HG03280 (cell line): Measurements from ENCODE around the gene MATCAP1.

Experiments used
- ATAC-seq: cut with Tn5 transposase; IDR thresholded peaks from one replicate; pipeline ENCODE4 v1.9.1; 2021; ENCODE audit warnings: mild to moderate bottlenecking, moderate library complexity; ENCODE audit not compliant: unreplicated experiment

The MATCAP1 gene

DNA sequence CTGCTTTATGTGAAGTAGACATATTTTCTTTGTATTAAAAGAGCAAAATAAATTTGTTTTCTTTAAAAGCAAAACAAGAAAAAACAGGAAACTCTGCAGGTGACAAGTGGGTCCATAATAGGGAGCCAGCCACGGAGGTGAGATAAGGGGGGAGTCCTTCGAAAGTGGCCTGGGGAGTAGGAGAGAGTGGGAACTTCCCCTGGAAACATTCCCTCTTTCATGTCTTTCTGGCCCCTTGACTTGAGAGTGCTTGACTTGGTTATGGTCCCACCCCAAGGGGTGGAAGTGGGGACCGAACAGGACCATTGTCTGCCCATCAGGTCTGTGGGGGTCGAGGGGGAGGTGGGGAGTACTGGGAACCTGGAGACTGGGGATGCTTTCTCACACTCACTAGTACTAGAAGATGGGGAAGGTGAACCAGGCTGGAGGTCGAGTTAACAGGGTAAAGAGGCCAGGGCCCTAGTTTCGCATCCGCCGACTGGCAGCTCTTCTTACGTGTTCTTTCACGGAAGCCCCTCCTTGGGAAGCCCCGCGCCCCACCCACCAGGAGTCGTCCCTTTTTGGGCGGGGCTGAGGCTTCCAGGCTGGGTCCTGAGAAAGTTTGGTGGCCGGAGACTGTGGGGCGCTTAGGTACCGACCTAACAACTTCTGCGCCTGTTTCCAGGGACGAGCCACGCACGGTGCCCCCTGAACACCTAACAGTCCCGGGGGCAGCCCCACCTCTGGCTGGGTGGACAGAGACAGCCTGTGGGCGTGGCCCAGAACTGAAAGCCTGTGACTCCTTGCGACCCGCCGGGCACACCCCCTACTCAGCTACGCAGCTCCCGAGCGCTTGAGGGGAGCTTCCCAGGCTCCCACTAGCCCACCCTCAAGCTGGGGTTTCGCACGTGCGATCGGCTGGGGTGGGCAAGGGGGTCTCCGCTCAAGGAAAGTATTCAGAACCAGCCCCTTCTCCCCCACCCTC, 24.8 kb downstream of the MATCAP1 start:
- ATAC-seq, result peak; percentile 31

GRCh38 chr16:67157892-67158635, 25.7 kb downstream of the MATCAP1 start:
- ATAC-seq, result no peak

GRCh38 chr16:67157106-67157748, 26.5 kb downstream of the MATCAP1 start:
- no peak for ATAC-seq

DNA sequence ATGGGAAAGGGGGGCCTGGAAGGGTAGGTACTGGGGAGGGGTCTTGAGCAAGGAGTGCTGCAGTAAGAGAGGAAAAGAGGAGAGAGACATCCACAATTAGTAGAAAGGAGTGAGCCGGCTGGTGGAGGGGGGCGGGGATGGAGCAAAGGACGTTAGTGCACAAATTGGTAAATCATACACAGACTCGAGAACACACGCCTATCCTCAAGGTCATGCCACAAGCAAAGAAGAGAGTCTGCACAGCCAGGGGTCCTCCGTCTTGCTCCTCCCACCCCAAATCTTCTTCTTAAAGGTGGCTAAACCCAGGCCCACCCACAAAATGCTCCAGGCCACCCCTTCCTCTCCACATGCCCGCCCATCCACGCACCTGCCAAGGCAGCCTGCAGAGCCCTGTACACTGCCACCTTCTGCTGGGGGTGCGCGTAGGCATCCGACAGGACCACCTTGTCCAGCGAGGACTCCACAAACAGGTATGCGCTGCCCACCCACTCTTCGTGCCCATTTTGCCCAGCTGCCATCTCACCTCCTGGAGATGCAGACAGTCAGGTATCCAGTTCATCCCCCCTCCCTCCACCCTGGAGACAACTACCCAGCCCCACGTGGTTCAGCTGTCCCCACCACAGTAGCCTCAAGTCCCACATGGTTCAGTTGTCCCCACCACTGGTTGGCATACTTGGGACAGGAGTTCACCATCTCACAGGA, 27.5 kb downstream of the MATCAP1 start:
- no peak for ATAC-seq

DNA sequence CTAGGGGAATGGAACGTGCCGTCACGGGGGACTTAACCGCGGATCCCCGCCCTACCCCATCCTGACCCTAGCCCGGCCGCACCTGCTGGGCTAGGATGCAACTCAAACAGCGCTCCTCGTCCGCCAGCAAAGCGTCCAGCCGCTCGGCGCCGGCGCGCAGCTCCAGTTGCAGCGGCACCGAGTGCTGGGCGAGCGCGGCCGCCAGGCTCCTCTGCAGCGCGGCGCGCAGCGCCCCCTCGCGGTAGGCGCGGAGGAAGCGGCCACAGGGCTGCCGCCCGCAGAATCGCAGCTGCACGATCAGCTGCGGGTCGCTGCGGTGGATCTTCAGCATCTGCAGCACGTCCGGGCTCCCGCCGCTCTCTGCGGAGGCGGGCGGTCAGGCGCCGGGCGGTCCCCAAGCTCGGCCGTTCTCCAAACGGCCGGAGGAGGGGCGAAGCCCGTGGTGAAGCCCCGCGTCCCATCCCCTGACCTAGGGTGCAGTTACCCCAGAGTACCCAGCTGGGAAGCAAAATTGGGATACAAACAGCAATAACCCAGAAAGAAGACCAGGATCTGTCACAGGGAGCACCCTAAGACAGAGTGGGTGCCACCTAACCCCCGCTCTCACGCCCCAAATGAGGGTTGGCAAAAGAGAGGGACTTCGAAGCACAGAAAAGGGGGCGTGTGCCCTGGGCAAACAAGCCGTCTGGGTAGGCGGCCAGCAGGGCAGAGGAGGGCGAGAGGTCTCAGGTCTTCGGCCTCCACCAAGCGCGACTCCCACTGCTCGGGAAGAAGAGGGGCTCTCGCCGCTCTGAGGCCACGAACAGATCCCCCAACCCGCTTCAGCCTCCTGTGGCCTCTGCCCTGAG, 28.2 kb downstream of the MATCAP1 start:
- peak; percentile 21 for ATAC-seq

- ATAC-seq, result no peak
These were observed 29.0 kb downstream of the MATCAP1 start for GRCh38 chr16:67154578-67155294.

DNA sequence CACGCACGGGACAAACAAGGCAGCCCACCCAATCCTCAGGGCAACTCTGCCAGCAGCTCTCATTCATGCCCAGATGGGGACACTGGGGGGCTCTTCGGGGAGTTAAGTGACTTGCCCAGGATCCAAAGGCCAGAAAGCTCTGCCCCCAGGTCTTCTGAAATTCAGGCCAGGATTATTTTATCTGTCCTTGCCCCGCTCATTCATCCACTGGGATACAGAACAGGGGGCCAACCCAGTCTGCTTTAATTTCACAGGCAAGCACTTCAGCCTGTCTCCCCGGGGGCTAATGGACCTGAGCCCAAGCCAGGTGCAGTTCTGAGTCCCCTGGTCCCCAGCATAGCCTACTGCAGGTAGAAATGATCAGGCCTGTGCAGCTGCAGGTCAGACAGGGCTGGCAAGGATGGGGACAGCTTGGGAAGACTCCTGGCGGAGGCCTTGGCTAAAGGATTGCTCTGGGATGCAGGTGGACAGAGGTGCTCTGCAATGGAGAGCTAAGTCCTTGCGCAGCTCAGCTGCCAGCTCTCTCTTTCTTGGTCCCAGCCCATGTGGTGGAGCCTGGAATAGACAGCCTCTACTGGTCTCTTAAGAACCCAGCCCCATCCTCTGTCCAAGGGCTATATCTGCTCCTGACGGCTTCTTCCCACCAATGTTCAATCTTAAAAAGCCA, 32.2 kb downstream of the MATCAP1 start:
- ATAC-seq, result no peak

DNA sequence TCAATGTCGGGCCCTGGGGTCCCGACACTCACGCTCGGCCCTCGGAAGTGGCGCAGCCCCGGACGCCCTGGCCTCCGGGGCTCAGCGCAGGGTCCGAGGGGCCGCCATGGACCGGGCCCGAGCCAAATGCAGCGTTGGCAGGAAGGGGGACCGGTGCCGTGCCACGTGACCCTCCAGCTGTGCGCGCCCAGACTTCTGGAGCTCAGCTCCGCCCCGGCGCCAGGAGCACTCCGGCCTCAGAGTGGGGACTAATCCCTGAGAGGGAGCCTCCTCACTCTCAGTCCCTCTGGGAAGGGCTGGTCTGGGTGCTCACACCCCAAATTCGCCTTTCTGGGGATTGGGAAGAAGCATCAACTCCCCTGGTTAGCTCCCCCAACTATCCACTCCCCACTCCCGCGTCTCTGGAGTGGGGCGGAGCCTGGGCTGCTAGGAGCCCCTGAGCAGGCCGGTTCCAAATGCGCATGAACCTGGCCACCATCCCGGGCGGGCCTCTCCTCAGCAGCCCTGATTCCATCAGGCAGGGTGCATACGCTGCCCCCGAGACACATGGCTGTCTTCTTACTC, 32.8 kb downstream of the MATCAP1 start, which contains the start of gene B3GNT9:
B3GNT9 (minus strand) TSS at position 166 of the 564 bp plus-strand sequence. CDS start 513 bp downstream, outside the sequence.
- no peak for ATAC-seq

- ATAC-seq, result no peak
These were observed 33.5 kb downstream of the MATCAP1 start for GRCh38 chr16:67150047-67150832.

- ATAC-seq, result no peak
These were observed 34.3 kb downstream of the MATCAP1 start for GRCh38 chr16:67149276-67150046.

GRCh38 chr16:67148656-67149275, 35.0 kb downstream of the MATCAP1 start:
- no peak for ATAC-seq

DNA sequence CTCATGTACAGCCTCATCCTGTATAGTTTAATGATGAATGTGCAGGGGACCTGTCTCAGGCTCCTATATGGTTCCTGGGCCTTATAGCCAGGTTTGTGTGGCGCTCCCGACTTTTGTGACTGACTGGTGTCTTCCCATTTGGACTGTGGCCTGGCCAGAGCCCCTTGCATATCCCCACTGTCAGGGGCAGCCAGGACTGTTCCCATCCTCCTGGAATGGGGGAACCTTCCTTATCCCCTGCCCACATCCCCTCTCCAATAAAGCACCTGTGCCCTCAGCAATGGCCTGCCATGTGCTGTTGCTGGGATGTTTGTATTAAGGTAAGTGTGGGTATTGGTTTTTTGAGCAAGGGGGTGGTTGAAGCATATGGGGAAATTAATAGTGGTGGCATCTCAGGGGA, 35.5 kb downstream of the MATCAP1 start:
- no peak for ATAC-seq

GRCh38 chr16:67147437-67148140, 36.2 kb downstream of the MATCAP1 start:
- ATAC-seq, result no peak

DNA sequence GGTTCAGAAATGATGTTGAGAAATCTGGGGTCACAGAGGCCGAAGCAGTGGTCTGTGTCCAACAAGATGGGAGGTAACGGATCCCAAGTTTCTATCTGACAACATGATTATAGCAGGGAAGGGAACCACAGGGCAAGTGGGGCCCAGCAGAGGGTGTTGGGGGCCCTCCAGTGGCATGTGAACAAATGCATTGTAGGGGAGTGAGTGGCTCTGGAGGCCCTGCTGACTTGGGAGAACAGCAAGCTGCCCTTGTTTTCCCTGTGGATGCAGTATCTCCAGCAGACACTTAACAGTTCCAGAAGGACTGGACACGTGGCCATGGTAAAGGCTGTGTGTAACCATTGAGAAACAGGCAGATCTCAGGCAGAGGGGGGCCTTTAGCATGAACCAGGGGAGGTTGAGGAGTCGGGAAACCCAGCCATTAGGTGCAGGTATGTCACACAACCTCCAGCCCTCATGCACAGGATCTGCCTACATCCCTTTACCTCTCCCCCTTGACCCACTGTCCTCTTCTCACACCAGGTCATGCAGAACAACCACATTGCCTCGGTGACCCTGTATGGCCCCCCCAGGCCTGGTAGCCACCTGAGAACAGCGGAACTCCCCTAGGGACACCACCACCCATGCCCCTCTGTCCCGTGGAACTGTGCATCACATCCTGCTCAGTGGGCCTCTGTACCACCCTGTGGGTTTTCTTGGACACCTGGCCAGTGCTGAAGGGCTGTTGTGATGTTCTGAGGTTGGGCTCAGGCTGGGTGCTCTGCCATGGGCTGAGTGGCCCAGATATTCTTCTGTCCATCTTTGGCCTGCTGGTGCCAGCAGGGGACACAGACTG, 37.0 kb downstream of the MATCAP1 start:
- no peak for ATAC-seq

GRCh38 chr16:67145746-67146145, 38.0 kb downstream of the MATCAP1 start:
- ATAC-seq, result no peak
